Left lung (tissue), 10 donors: ENCODE measurements around the gene FGF18. TPM values are rescaled to one million over a fixed set of nuclear protein-coding genes. Genes with fewer than 3 reads are reported as not detected.

Experiments used
- ATAC-seq: fragments of 200-7000 bp; cut with Tn5 transposase; one replicate; pipeline ENCODE4 v1.9.1; 2020; ENCODE audit warnings: moderate library complexity
- DNase-seq, 4 donors: peaks; one replicate each; pipeline ENCODE4 v3.0.0-alpha.2; 2013 to 2020
- H3K27ac ChIP-seq, 2 donors: fragments of 200-600 bp; sonication (generic) in 1 of 2; one replicate each; pipeline versions ENCODE4 v1.5.0 to v1.8.0; 2020 to 2021
- H3K27me3 ChIP-seq, 2 donors: fragments of 200-600 bp; sonication (generic) in 1 of 2; one replicate each; pipeline versions ENCODE4 v1.5.0 to v1.8.0; 2020 to 2021
- H3K36me3 ChIP-seq, 2 donors: fragments of 200-600 bp; sonication (generic) in 1 of 2; one replicate each; pipeline versions ENCODE4 v1.5.0 to v1.8.0; 2020 to 2021
- H3K4me1 ChIP-seq, 2 donors: fragments of 200-600 bp; one replicate each; pipeline ENCODE4 v1.8.0; 2021
- H3K4me3 ChIP-seq, 2 donors: fragments of 200-600 bp; sonication (generic) in 1 of 2; one replicate each; pipeline versions ENCODE4 v1.5.0 to v1.8.0; 2020 to 2021; ENCODE audit warnings: mild to moderate bottlenecking in 1 of 2
- H3K9me3 ChIP-seq, 2 donors: fragments of 200-600 bp; sonication (generic) in 1 of 2; one replicate each; pipeline versions ENCODE4 v1.5.0 to v1.8.0; 2020 to 2021
- intact Hi-C, 2 donors: fragments of 100-400 bp; cut with DNase I; formaldehyde crosslinking; loops; one replicate each; pipeline versions ENCODE4 v1.11.2 to v1.14.2; 2022
- polyA plus RNA-seq, 6 donors: library from polyadenylated mRNA; unstranded; fragments of 120-200 nt; gene quantifications; one replicate each; pipeline ENCODE4 v1.2.1, GENCODE V29; 2013; ENCODE audit not compliant: insufficient read length in 6 of 6
- total RNA-seq, 2 donors: library from RNA; stranded (reverse); fragmentation: NEBNext Ultra II Directional; extraction: Animal tissue kit (Norgen Biotek cat#: 25700); gene quantifications; one replicate each; pipeline ENCODE4 v1.2.1, GENCODE V29; 2021
- TF ChIP-seq, protein P1 (sequence below), 2 donors: fragments of 200-600 bp; sonication (generic) in 1 of 2; IDR thresholded peaks; one replicate each; pipeline versions ENCODE4 v1.5.0 to v1.8.0; 2021; ENCODE audit warnings: antibody characterized with exemption in 2 of 2
- donor health status: DM: no; HTN: yes; CAD: no.
- donor health status: DM: no; HTN: no; CAD: no.

Gene FGF18
- total and polyA plus RNA-seq, 8 donors: 2.3 to 12.2 (median 5.9) TPM

DNA sequence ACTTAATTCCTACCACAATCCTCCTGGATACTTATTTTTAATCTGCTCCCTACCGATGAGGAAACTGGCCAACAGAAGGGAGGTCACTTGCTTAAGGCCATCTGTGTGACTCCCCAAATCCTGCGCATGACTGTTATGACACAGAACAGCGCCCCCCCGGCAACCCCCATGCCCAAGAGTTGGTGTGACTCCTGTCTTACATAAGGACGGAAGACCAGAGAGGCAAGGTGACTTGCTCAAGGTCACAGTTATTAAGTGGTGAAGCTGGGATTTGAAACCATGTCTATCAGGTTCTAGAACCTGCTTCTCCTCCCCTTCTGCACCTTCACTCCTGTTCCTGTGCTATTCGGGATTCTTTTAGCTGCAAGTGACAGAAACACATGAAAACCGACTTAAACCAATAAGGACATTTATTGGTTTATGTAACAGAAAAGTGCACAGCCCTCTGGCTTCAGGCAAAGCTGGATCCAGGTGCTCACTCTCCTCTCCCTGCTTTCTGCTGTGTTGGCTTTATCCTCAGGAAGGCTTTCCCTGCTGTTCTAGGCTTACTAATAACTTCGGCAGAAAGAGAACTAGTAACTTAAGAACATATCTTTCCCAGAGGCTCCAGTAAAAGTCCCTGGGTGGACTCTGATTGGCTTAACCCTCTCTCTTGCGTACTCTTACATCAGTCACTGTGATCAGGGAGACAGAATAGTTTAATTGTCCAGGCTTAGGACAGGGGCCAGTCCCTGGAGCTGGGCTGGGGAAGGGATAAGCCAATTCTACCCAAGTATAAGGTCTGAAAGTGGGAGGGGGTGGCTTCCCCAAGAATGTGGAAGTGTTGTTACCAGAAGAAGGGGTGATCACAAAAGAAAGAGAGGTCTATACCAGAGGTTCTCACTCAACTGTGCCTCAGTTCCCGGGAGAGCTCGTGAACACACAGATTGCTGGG is 43.7 kb downstream of the FGF18 start:
- H3K4me3 ChIP-seq: no peak overlapping the region
- DNase-seq: no peak
- intact Hi-C loops: no loop called here
- H3K27me3 ChIP-seq: no peaks in the 10 kb centered on the region
- TF ChIP-seq, protein P1, sequence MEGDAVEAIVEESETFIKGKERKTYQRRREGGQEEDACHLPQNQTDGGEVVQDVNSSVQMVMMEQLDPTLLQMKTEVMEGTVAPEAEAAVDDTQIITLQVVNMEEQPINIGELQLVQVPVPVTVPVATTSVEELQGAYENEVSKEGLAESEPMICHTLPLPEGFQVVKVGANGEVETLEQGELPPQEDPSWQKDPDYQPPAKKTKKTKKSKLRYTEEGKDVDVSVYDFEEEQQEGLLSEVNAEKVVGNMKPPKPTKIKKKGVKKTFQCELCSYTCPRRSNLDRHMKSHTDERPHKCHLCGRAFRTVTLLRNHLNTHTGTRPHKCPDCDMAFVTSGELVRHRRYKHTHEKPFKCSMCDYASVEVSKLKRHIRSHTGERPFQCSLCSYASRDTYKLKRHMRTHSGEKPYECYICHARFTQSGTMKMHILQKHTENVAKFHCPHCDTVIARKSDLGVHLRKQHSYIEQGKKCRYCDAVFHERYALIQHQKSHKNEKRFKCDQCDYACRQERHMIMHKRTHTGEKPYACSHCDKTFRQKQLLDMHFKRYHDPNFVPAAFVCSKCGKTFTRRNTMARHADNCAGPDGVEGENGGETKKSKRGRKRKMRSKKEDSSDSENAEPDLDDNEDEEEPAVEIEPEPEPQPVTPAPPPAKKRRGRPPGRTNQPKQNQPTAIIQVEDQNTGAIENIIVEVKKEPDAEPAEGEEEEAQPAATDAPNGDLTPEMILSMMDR (IDR thresholded peaks at IDR 0.05): no peak
- no peaks in the 10 kb centered on the region for H3K9me3 ChIP-seq
- no peak for ATAC-seq
- no peak overlapping the region for H3K27ac ChIP-seq
- H3K36me3 ChIP-seq: no peaks in the 10 kb centered on the region
- no peaks in the 10 kb centered on the region for H3K4me1 ChIP-seq

DNA sequence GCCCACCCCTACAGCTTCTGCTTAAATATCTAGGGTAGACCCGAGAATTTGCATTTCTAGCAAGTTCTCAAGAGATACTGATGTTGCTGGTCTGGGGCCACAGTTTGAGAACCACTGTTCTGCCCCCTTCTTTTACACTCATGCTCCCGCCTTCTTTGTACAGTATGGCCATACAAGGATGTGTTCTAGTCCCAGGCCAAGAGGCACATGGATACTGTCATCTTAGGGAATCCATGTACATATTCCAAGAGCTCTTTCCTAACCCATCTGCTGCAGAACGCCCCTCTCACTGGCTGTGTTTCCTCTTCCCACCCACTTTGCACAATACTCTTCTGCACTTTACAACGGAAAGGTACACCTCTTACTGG is 44.4 kb downstream of the FGF18 start:
- Histone ChIP-seq H3K27me3 (no peaks in the 10 kb centered on the region), H3K4me1 (no peaks in the 10 kb centered on the region), H3K4me3 (no peak overlapping the region), H3K27ac (no peak overlapping the region), H3K36me3 (no peaks in the 10 kb centered on the region), H3K9me3 (no peaks in the 10 kb centered on the region)
- DNase-seq (no peak), ATAC-seq (no peak)
- intact Hi-C loops: no loop called here
- TF ChIP-seq, protein P1 (IDR thresholded peaks at IDR 0.05): no peak

DNA sequence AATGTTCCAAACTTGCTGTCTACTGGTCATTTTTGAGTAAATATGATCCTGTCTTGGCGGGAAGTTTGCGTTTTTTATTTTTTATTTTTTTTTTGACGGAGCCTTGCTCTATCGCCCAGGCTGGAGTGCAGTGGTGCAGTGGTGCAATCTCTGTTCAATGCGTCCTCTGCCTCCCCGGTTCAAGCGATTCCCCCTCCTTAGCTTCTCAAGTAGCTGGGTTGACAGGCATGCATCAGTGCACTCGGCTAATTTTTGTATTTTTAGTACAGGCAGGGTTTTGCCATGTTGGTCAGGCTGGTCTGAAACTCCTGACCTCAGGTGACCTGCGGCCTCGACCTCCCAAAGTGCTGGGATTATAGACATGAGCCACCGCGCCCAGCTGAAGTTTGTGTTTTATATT is 45.4 kb downstream of the FGF18 start:
- intact Hi-C loops: no loop called here
- Histone ChIP-seq H3K27ac (no peak overlapping the region), H3K9me3 (no peaks in the 10 kb centered on the region), H3K27me3 (no peaks in the 10 kb centered on the region), H3K4me1 (no peaks in the 10 kb centered on the region), H3K36me3 (no peaks in the 10 kb centered on the region), H3K4me3 (no peak overlapping the region)
- ATAC-seq (no peak), DNase-seq (no peak)
- TF ChIP-seq, protein P1 (IDR thresholded peaks at IDR 0.05): no peak

DNA sequence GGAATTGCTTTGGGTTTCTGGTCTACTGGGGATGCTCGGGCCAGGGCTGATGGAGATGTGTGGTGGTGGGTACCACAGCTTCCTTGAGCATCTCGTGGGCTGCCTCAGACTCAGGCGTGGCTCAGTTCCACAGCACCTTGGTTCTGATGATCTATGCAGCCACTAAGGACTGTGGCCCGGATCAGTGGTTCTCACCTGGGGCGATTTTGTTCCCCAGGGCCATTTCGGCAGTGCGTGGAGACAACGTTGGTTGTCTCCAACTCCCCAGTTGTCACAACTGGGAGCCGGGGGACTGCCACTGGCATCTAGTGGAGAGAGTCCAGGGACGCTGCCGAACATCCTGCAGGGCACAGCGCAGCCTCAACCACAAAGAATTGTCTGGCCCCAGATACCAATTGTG is 47.7 kb downstream of the FGF18 start:
- H3K4me1 ChIP-seq: no peaks in the 10 kb centered on the region
- H3K9me3 ChIP-seq: no peaks in the 10 kb centered on the region
- H3K4me3 ChIP-seq: no peak overlapping the region
- TF ChIP-seq, protein P1 (IDR thresholded peaks at IDR 0.05): no peak
- intact Hi-C loops: no loop called here
- H3K36me3 ChIP-seq: no peaks in the 10 kb centered on the region
- H3K27me3 ChIP-seq: no peaks in the 10 kb centered on the region
- no peak overlapping the region for H3K27ac ChIP-seq
- DNase-seq (no peak), ATAC-seq (no peak)

DNA sequence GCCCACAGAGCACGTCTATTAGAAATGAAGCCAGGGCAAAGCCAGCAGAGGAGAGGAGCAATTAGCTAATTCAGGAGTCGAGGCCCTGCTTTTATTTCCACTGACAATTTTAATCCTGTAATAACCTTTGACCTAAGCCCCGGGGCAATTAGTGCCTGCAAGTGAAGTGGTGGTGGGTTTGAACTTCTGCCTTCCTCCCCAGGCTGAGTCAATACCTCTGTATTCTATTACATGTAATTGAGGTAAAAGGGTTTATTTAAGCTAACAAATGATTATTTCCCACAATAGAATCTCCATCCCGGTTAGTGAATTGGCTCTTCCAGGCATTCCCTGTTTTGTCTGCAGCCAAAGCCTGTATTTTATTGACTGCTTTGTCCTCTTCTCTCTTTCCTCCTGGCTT is 49.9 kb downstream of the FGF18 start:
- TF ChIP-seq, protein P1 (IDR thresholded peaks at IDR 0.05): no peak
- H3K4me1 ChIP-seq: no peaks in the 10 kb centered on the region
- H3K27ac ChIP-seq: no peak overlapping the region
- H3K4me3 ChIP-seq: no peak overlapping the region
- no peaks in the 10 kb centered on the region for H3K36me3 ChIP-seq
- H3K9me3 ChIP-seq: no peaks in the 10 kb centered on the region
- DNase-seq (no peak), ATAC-seq (no peak)
- no peaks in the 10 kb centered on the region for H3K27me3 ChIP-seq
- intact Hi-C loops: no loop called here
